SK-N-SH (cell line): ENCODE data around the gene LTBP1. TPM values are rescaled to one million over a fixed set of nuclear protein-coding genes. Genes with fewer than 3 reads are reported as not detected.

ENCODE experiments used
- CTCF ChIA-PET: fragments of 300-600, 350-600 bp; formaldehyde crosslinking; extraction: SDS; loops from one replicate; lab custom pipeline; 2021; lab: Yijun Ruan, JAX
- POLR2A ChIA-PET: fragments of 350-600 bp; sonication (Branson Sonifier 250); formaldehyde crosslinking; extraction: SDS; loops from one replicate; lab custom pipeline; 2020; ENCODE audit warnings: antibody characterized with exemption, inconsistent platforms; lab: Yijun Ruan, JAX
- DNase-seq: peaks from one replicate; pipeline ENCODE4 v3.0.0; 2012
- H2AFZ ChIP-seq: fragments of 200-600 bp; sonication (generic); 2 replicates; pipeline ENCODE4 v1.8.1; 2016; ENCODE audit warnings: antibody characterized with exemption, mild to moderate bottlenecking, low read depth
- H3F3A ChIP-seq: fragments of 200-600 bp; sonication (generic); replicated peaks from 2 replicates; pipeline ENCODE3; 2016; ENCODE audit warnings: antibody characterized with exemption, mild to moderate bottlenecking; ENCODE audit not compliant: insufficient read depth
- H3K27ac ChIP-seq, 2 experiments: fragments of 200-500 bp in 1 of 2; fragments of 200-600 bp in 1 of 2; sonication (Bioruptor generic) in 1 of 2; sonication (generic), shearing (Covaris generic) in 1 of 2; 2 replicates each; pipeline versions ENCODE4 v1.5.1 to v1.6.1; 2014 to 2016; ENCODE audit warnings: low read depth in 2 of 2, inconsistent platforms in 1 of 2, low read length in 1 of 2, mild to moderate bottlenecking in 1 of 2, mixed read lengths in 1 of 2
- H3K27me3 ChIP-seq: fragments of 200-600 bp; sonication (generic), shearing (Covaris generic); 2 replicates; pipeline ENCODE4 v1.6.1; 2016; ENCODE audit warnings: mixed run types; ENCODE audit not compliant: insufficient read depth
- H3K36me3 ChIP-seq, 2 experiments: fragments of 200-500 bp in 1 of 2; fragments of 200-600 bp in 1 of 2; sonication (Bioruptor generic) in 1 of 2; sonication (generic) in 1 of 2; replicated peaks in 1 of 2; 2 replicates each; pipeline versions ENCODE3 to v1.5.1; 2014 to 2016; ENCODE audit warnings: low read length in 1 of 2, mild to moderate bottlenecking in 1 of 2; ENCODE audit not compliant: insufficient read depth in 2 of 2, control insufficient read depth in 1 of 2
- H3K4me1 ChIP-seq, 2 experiments: fragments of 200-500 bp in 1 of 2; fragments of 200-600 bp in 1 of 2; sonication (Bioruptor generic) in 1 of 2; sonication (generic), shearing (Covaris generic) in 1 of 2; 2 replicates each; pipeline versions ENCODE4 v1.5.1 to v1.6.1; 2014 to 2016; ENCODE audit warnings: low read depth in 1 of 2, low read length in 1 of 2, mixed run types in 1 of 2; ENCODE audit not compliant: insufficient read depth in 2 of 2, control insufficient read depth in 1 of 2
- H3K4me2 ChIP-seq: fragments of 200-600 bp; sonication (generic), shearing (Covaris generic); 2 replicates; pipeline ENCODE4 v1.6.1; 2017; ENCODE audit warnings: mixed run types
- H3K4me3 ChIP-seq, 2 experiments: fragments of 200-500 bp in 1 of 2; fragments of 200-600 bp in 1 of 2; sonication (Bioruptor generic) in 1 of 2; sonication (generic), shearing (Covaris generic) in 1 of 2; 2 replicates each; pipeline versions ENCODE4 v1.5.1 to v1.8.1; 2014 to 2016; ENCODE audit warnings: low read depth in 2 of 2, inconsistent platforms in 1 of 2, low read length in 1 of 2, mild to moderate bottlenecking in 1 of 2, mixed read lengths in 1 of 2, moderate library complexity in 1 of 2
- H3K79me2 ChIP-seq: fragments of 200-600 bp; sonication (generic); 2 replicates; pipeline ENCODE4 v1.8.1; 2017; ENCODE audit warnings: mild to moderate bottlenecking; ENCODE audit not compliant: insufficient read depth
- H3K9ac ChIP-seq: fragments of 200-600 bp; sonication (generic); 2 replicates; pipeline ENCODE4 v1.6.1; 2017; ENCODE audit warnings: mixed run types
- H3K9me2 ChIP-seq: fragments of 200-600 bp; sonication (generic); 2 replicates; pipeline ENCODE4 v1.6.1; 2017; ENCODE audit warnings: mixed run types
- H3K9me3 ChIP-seq: fragments of 200-600 bp; sonication (generic); 2 replicates; pipeline ENCODE4 v1.6.1; 2017; ENCODE audit warnings: mixed run types, mild to moderate bottlenecking, moderate library complexity
- H4K20me1 ChIP-seq: fragments of 200-600 bp; sonication (generic); 2 replicates; pipeline ENCODE4 v1.6.1; 2017; ENCODE audit warnings: mild to moderate bottlenecking, mixed run types; ENCODE audit not compliant: insufficient read depth
- CHD2 ChIP-seq: fragments of 150-350 bp; IDR thresholded peaks from 2 replicates; pipeline ENCODE4 v1.6.1; 2018; ENCODE audit warnings: low read length; ENCODE audit not compliant: partially characterized antibody
- EZH2phosphoT487 ChIP-seq: fragments of 200-600 bp; sonication (generic); IDR thresholded peaks from 2 replicates; pipeline ENCODE4 v1.6.1; 2017; ENCODE audit warnings: low read depth, mixed run types, mild to moderate bottlenecking, antibody characterized with exemption, moderate library complexity, borderline replicate concordance
- FOSL2 ChIP-seq: IDR thresholded peaks from 2 replicates; pipeline ENCODE4 v1.4.0; 2012; ENCODE audit warnings: low read depth, mild to moderate bottlenecking, moderate library complexity, borderline replicate concordance
- GATA2 ChIP-seq: sonication (generic); formaldehyde crosslinking; IDR thresholded peaks from 2 replicates; pipeline ENCODE4 v1.5.0; 2020; ENCODE audit warnings: mild to moderate bottlenecking, missing genetic modification reagents
- MEF2A ChIP-seq: IDR thresholded peaks from 2 replicates; pipeline ENCODE4 v1.4.0; 2012; ENCODE audit warnings: low read depth, borderline replicate concordance
- NRF1 ChIP-seq: IDR thresholded peaks from 2 replicates; pipeline ENCODE4 v1.6.1; 2012; ENCODE audit warnings: low read depth, mild to moderate bottlenecking, low read length
- RCOR1 ChIP-seq: fragments of 150-350 bp; IDR thresholded peaks from 2 replicates; pipeline ENCODE4 v1.6.1; 2017; ENCODE audit warnings: antibody characterized with exemption, low read length
- REST ChIP-seq: IDR thresholded peaks from 2 replicates; pipeline ENCODE4 v1.6.1; 2012; ENCODE audit warnings: mild to moderate bottlenecking, low read depth, low read length, moderate library complexity
- RFX5 ChIP-seq: IDR thresholded peaks from 2 replicates; pipeline ENCODE4 v1.6.1; 2012; ENCODE audit warnings: mild to moderate bottlenecking, improper control_type of control experiment, low read length
- RXRA ChIP-seq: IDR thresholded peaks from 2 replicates; pipeline ENCODE4 v1.4.0; 2012; ENCODE audit warnings: low read depth, mild to moderate bottlenecking, borderline replicate concordance
- SMC3 ChIP-seq: IDR thresholded peaks from 2 replicates; pipeline ENCODE4 v1.6.1; 2012; ENCODE audit warnings: low read depth, low read length, improper control_type of control experiment
- YY1 ChIP-seq: IDR thresholded peaks from 2 replicates; pipeline ENCODE4 v1.4.0; 2012; ENCODE audit warnings: low read depth, mild to moderate bottlenecking
- WGBS: methylation state at CpG from one replicate; pipeline ENCODE4 v1.1.6; 2017; ENCODE audit warnings: low lambda C conversion rate; 5-methylcytosine and 5-hydroxymethylcytosine counted together
- polyA plus RNA-seq, 3 experiments: library from polyadenylated mRNA; depleted of rRNA; stranded (reverse); fragments of >200 nt; gene quantifications; 2 replicates each; pipeline ENCODE4 v1.2.3, GENCODE V29; 2012

Gene LTBP1
- polyA plus RNA-seq, 1 of the 3 experiments (the other 2 are of a cell fraction): 467 TPM

- peaks cover 0 to 24% of the 10 kb centered on the region in 2 experiments; a peak in 2 of 4 replicates for H3K4me1 ChIP-seq
- H3K4me3 ChIP-seq: no peak overlapping the region
- TF ChIP-seq MEF2A: no peak
- 43% methylated on average over 4 of the region's 4 CpGs for WGBS
- POLR2A ChIA-PET: no interaction called here
- peaks cover 22% of the 10 kb centered on the region for H3F3A ChIP-seq
- H3K9ac ChIP-seq: no peak overlapping the region
- CTCF ChIA-PET: interaction anchor here (1.2 kb wide), 1 partner anchor 14 kb away, joined by 3 read pairs; no protein-coding TSS in a partner anchor
- H3K79me2 ChIP-seq: peaks cover 100% of the 10 kb centered on the region
- H3K27ac ChIP-seq: peak overlapping the region in 1 of 2 experiments; percentile 78; a peak in 2 of 4 replicates
- no peak for DNase-seq
- no peaks in the 10 kb centered on the region for H4K20me1 ChIP-seq
- no peaks in the 10 kb centered on the region for H3K9me2 ChIP-seq
- peaks cover 22 to 46% of the 10 kb centered on the region in 2 experiments for H3K36me3 ChIP-seq
- 0 out of 2 replicates have a peak overlapping the region, but pooled peaks have one; percentile 54 for H3K4me2 ChIP-seq
- no peaks in the 10 kb centered on the region for H3K9me3 ChIP-seq
- no peak overlapping the region for H2AFZ ChIP-seq
- H3K27me3 ChIP-seq: no peaks in the 10 kb centered on the region
Observed at GRCh38 chr2:33142810-33143209, 196.1 kb downstream of the LTBP1 start.

- 74% methylated on average over 3 of the region's 3 CpGs for WGBS
Observed at GRCh38 chr2:33144243-33144642, 197.5 kb downstream of the LTBP1 start.

More at GRCh38 chr2:33144243-33144642, 197.5 kb downstream of the LTBP1 start:
- no peak overlapping the region for H2AFZ ChIP-seq
- peak overlapping the region in 1 of 2 experiments; percentile 78; a peak in 1 of 4 replicates for H3K27ac ChIP-seq
- peaks cover 100% of the 10 kb centered on the region for H3K79me2 ChIP-seq
- H3K9me2 ChIP-seq: no peaks in the 10 kb centered on the region
- CTCF ChIA-PET: interaction anchor here (1.3 to 1.6 kb wide), 2 partner anchors 10 to 12 kb away, joined by 4 read pairs; no protein-coding TSS in a partner anchor
- H3K9me3 ChIP-seq: no peaks in the 10 kb centered on the region
- H3K36me3 ChIP-seq: peaks cover 32 to 53% of the 10 kb centered on the region in 2 experiments
- no peaks in the 10 kb centered on the region for H4K20me1 ChIP-seq
- TF ChIP-seq YY1 (no peak), CHD2 (no peak), REST (no peak), GATA2 (no peak), RFX5 (no peak), NRF1 (no peak), FOSL2 (no peak), RCOR1 (no peak), RXRA (no peak), SMC3 (no peak), EZH2phosphoT487 (no peak)
- no peak overlapping the region for H3K4me3 ChIP-seq
- H3K27me3 ChIP-seq: no peaks in the 10 kb centered on the region
- POLR2A ChIA-PET: no interaction called here
- peaks cover 0 to 28% of the 10 kb centered on the region in 2 experiments; a peak in 1 of 4 replicates for H3K4me1 ChIP-seq
- no peak overlapping the region for H3K9ac ChIP-seq
- H3F3A ChIP-seq: peaks cover 26% of the 10 kb centered on the region
- peak overlapping the region; percentile 54; the same call in 1 of the 2 replicates for H3K4me2 ChIP-seq
- DNase-seq: no peak
